ENCODE results near the gene CYSLTR2.

Gene CYSLTR2

DNA sequence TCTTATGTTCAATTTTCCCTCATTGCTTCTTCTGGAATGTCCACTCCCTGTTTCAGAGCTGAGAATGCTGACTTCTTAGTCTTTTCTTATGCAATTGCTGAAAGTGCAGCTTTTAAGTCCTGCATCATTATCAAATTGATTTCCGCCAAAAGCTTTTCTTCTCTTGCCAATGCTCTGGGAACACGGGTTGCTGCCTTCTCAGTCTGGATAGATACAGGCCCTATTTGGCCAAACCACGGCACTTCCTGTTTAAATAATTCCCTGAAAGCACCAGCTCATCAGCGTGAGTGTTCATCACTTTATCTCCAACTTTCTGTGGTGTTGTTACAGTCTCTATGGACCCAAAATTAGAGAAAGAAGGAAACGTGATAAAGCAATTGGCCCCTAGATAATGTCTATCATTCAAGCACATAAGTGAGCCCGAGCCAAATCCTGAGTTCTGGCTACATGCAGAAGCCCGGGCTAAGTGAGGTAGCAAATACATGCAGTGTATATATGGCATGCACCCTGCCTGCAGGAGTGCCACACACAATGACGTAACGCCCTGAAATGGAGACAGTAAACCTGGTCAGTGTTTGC is 85.7 kb downstream of the CYSLTR2 start:
- DNase-seq (ENCODE audit: low read depth in 2 of 2), result no peak

DNA sequence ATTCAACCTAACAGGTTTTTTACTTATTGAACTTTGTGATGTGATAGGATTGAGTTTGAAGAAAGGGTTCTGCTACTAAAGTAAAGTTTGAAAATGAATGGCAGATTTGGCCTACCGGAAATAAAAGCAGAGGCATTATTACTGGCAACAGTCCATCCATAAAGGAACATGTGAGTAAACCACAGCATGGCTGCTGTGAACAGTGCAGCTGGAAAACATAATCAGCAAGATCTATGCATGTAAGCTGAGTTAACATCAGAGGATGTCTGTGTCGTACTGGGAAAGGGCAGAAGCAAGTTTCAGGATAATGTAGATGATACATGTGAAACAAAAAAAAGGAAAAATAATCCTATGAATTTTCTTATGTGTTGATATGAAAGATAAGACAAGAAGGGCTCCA is 87.6 kb downstream of the CYSLTR2 start:
- no peak for DNase-seq (ENCODE audit: low read depth in 2 of 2)

DNA sequence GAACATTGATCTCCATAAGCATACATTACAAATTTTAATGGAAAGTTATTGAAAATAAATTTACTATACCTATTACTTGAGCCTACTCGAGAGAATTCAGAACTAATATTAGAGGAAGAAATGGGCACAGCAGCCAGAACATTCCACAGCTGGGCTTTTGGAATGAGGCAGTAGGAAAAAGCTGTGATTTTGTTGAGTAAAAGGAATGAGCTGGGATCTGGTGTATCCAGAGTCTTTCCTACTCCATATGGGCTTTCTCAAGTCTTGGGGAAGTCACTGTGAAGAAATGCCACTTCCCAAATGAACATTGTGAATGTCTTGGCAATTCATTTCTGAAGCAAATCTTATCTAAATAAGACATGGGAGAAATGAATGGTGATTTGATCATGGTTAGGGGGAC is 93.1 kb downstream of the CYSLTR2 start:
- no peak for DNase-seq (ENCODE audit: low read depth in 2 of 2)

GRCh38 chr13:48748681-48749080 is 95.0 kb downstream of the CYSLTR2 start:
- no peak for DNase-seq (ENCODE audit: low read depth in 2 of 2)

GRCh38 chr13:48749144-48749543 is 95.4 kb downstream of the CYSLTR2 start:
- DNase-seq (ENCODE audit: low read depth in 2 of 2), result no peak

DNA sequence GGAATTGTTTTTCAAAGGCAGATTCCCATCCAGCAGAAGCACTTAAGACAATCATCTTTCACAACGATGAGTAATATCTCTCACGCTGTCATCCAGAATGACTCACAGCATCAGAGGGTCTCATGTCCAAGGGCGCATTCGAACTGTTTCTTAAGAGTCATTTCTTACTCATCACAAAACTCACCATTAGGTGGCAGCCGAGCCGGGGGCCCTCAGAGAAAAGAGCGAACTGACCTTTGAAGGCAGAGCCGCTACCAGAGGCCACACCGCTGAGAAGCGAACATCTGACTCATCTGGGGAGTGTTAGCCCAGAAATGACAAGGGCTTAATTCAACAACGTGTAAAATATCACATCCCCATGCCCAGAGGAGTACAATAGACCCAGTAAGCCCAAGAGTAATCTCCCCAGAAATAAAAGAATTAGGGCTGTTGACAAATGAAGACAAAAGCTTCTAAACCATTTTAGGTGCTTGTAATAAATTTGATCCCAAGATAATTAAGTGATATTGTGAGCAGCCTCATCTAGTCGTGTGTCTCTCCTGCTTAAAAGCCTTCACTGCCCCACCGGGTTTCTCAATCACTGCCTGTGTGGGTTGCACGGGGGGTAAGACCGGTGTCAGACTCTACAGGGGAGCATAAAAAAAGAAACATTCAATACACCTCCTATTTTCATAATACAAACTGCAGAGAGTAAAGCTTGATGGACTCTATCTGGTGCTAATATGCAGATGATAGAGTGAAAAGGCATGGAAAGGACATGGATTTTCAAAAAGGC is 96.2 kb downstream of the CYSLTR2 start:
- peak; percentile 9 for DNase-seq (ENCODE audit: low read depth in 2 of 2)

DNA sequence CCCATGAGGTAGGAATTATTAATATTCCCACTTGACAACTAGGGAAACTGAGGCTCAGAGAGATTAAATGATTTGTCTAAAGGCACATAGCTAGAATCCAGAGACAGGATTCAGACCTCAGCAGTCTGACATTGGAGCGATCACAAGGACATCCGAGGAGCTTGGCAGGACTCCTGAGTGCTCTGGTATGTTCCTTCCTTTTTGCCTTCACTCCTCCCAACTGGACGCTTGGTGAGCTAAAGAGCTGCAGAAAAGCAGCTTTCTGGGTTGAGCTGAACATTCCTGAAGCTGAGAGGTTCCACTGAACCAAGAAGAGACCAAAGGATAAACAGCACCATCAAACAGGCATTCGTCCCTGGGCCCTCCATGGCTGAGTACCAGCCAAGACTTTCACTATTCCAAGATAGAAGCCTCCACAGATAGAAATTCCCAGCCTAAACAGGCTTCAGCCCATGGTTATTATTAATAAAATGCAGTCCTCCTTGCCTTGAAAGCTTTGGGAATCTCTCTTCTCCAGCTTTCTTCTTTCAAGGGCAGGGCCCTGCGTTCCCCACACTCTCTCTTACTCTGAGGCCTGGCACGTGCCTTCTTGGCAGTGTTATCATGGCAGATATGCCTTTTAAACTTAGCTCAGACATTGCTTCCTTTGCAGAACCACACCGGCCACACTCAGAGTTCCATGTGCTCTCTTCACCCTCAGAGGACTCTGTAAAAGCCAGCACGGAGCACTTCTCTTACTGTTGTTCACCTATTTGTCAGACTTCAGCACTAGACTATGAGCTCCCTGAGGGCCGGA is 97.1 kb downstream of the CYSLTR2 start:
- no peak for DNase-seq (ENCODE audit: low read depth in 2 of 2)

- DNase-seq (ENCODE audit: low read depth in 2 of 2), result no peak
Measured at GRCh38 chr13:48760626-48761025, 106.9 kb downstream of the CYSLTR2 start.
